K562 (cell line): ENCODE results near the gene BTN3A1. TPM values are rescaled to one million over a fixed set of nuclear protein-coding genes. Genes with fewer than 3 reads are reported as not detected.

ENCODE experiments used
- ATAC-seq: fragments of 200-7000 bp; cut with Tn5 transposase; 3 replicates; pipeline ENCODE4 v1.9.1; 2020; ENCODE audit warnings: moderate library complexity
- BruUV-seq: library from RNA; stranded (reverse); fragments of 400-500 nt; replicated peaks from 2 replicates; lab custom pipeline; 2021; lab: Mats Ljungman, UMichigan
- CTCF ChIA-PET: fragments of 300-600 bp; formaldehyde crosslinking; extraction: SDS; loops from one replicate; lab custom pipeline; 2021; ENCODE audit warnings: low intra/inter-chr PET ratio; lab: Yijun Ruan, JAX
- POLR2A ChIA-PET: fragments of 300-600, 350-650 bp; sonication (Branson Sonifier 250); formaldehyde crosslinking; extraction: SDS; loops from one replicate; lab custom pipeline; 2021; ENCODE audit warnings: antibody characterized with exemption, inconsistent platforms; lab: Yijun Ruan, JAX
- DNase-seq, 4 experiments: peaks; one replicate each; pipeline versions ENCODE4 v3.0.0 to v3.0.0-alpha.2; 2011 to 2018; ENCODE audit warnings: low spot score in 3 of 4, mixed read lengths in 3 of 4; ENCODE audit errors: extremely low read depth in 1 of 4
- FAIRE-seq: peaks from 2 replicates; lab custom pipeline; 2011; peaks lifted over from hg19 to GRCh38; lab: Jason Lieb, UNC
- H2AFZ ChIP-seq: 2 replicates; pipeline ENCODE4 v1.6.0; 2011; ENCODE audit warnings: low read depth, low read length, control low read depth, inconsistent platforms
- H3K27ac ChIP-seq: fragments of 200-600 bp; 3 replicates; pipeline ENCODE4 v1.8.0; 2011; ENCODE audit warnings: low read depth, mild to moderate bottlenecking, control low read depth, inconsistent platforms, low read length, moderate library complexity, mixed read lengths; ENCODE audit errors: extremely low read depth
- H3K27me3 ChIP-seq, 2 experiments: fragments of 300-600 bp in 1 of 2; 2 replicates in 1 of 2; 3 replicates in 1 of 2; pipeline versions ENCODE4 v1.6.0 to v1.8.0; 2011; ENCODE audit warnings: inconsistent platforms in 2 of 2, low read length in 2 of 2, mild to moderate bottlenecking in 1 of 2, mixed read lengths in 1 of 2, moderate library complexity in 1 of 2; ENCODE audit not compliant: control insufficient read depth in 2 of 2, insufficient read depth in 2 of 2
- H3K36me3 ChIP-seq: fragments of 300-600 bp; 3 replicates; pipeline ENCODE4 v1.8.0; 2011; ENCODE audit warnings: mild to moderate bottlenecking, low read length, inconsistent platforms; ENCODE audit not compliant: control insufficient read depth, insufficient read depth
- H3K4me1 ChIP-seq, 2 experiments: fragments of 200-600 bp in 1 of 2; replicated peaks in 1 of 2; 2 replicates in 1 of 2; 3 replicates in 1 of 2; pipeline versions ENCODE4 v1.5.1 to v1.8.0; 2011; ENCODE audit warnings: inconsistent platforms in 2 of 2, low read length in 2 of 2, mild to moderate bottlenecking in 1 of 2, mixed read lengths in 1 of 2, moderate library complexity in 1 of 2; ENCODE audit not compliant: control insufficient read depth in 2 of 2, insufficient read depth in 2 of 2
- H3K4me2 ChIP-seq: 2 replicates; pipeline ENCODE4 v1.6.1; 2011; ENCODE audit warnings: low read length, control low read depth, inconsistent platforms, mixed read lengths; ENCODE audit not compliant: insufficient read depth
- H3K4me3 ChIP-seq: fragments of 200-600 bp; sonication (generic), shearing (Covaris generic); 2 replicates; pipeline ENCODE4 v1.5.1; 2016; ENCODE audit warnings: control low read depth, inconsistent platforms
- H3K79me2 ChIP-seq: fragments of 200-600 bp; 3 replicates; pipeline ENCODE4 v1.8.0; 2011; ENCODE audit warnings: low read length, inconsistent platforms; ENCODE audit not compliant: control insufficient read depth, insufficient read depth
- H3K9ac ChIP-seq, 2 experiments: 2 replicates each; pipeline versions ENCODE4 v1.6.0 to v1.6.1; 2011; ENCODE audit warnings: low read depth in 2 of 2, low read length in 2 of 2, control low read depth in 1 of 2, inconsistent platforms in 1 of 2, mild to moderate bottlenecking in 1 of 2, mixed read lengths in 1 of 2; ENCODE audit not compliant: insufficient read depth in 1 of 2
- H3K9me1 ChIP-seq: one replicate; pipeline ENCODE4 v1.6.0; 2011; ENCODE audit warnings: inconsistent platforms, mild to moderate bottlenecking, low read length, moderate library complexity; ENCODE audit not compliant: control insufficient read depth, insufficient read depth
- H3K9me3 ChIP-seq: replicated peaks from 2 replicates; pipeline ENCODE4 v1.5.1; 2011; ENCODE audit warnings: low read depth, low read length, inconsistent platforms; ENCODE audit not compliant: control insufficient read depth, insufficient read depth
- H4K20me1 ChIP-seq: replicated peaks from 2 replicates; pipeline ENCODE4 v1.6.1; 2011; ENCODE audit warnings: low read length, inconsistent platforms, mixed read lengths; ENCODE audit not compliant: control insufficient read depth, insufficient read depth
- ATF4 ChIP-seq: fragments of 450-650 bp; formaldehyde crosslinking; IDR thresholded peaks from 2 replicates; pipeline ENCODE4 v1.4.0; 2022; ENCODE audit warnings: mild to moderate bottlenecking, moderate library complexity
- C11orf30 ChIP-seq: fragments of 450-650 bp; IDR thresholded peaks from 2 replicates; pipeline ENCODE4 v1.6.1; 2016; ENCODE audit warnings: low read depth, mild to moderate bottlenecking
- HDAC2 ChIP-seq: fragments of 450-650 bp; IDR thresholded peaks from 2 replicates; pipeline ENCODE4 v1.6.1; 2016; ENCODE audit warnings: mild to moderate bottlenecking
- MAFF ChIP-seq: IDR thresholded peaks from 2 replicates; pipeline ENCODE4 v1.6.1; 2012; ENCODE audit warnings: low read length, improper control_type of control experiment
- MAFG ChIP-seq: fragments of 450-650 bp; conservative IDR thresholded peaks from 2 replicates; pipeline ENCODE4 v1.6.1; 2016; ENCODE audit warnings: missing genetic modification characterization, missing compliant biosample characterization
- MYBL2 ChIP-seq, 2 experiments: fragments of 450-650 bp in 1 of 2; sonication (generic) in 1 of 2; formaldehyde crosslinking in 1 of 2; IDR thresholded peaks; 2 replicates each; pipeline versions ENCODE4 v1.6.1 to v1.8.1; 2017 to 2022; ENCODE audit warnings: borderline replicate concordance in 1 of 2, inconsistent platforms in 1 of 2, low read depth in 1 of 2, mild to moderate bottlenecking in 1 of 2, missing genetic modification reagents in 1 of 2, moderate library complexity in 1 of 2
- NR2F6 ChIP-seq: fragments of 450-650 bp; formaldehyde crosslinking; IDR thresholded peaks from 2 replicates; pipeline ENCODE4 v1.4.0; 2020; ENCODE audit warnings: mild to moderate bottlenecking
- PCBP2 ChIP-seq: fragments of 200-400 bp; formaldehyde crosslinking; IDR thresholded peaks from 2 replicates; pipeline ENCODE4 v1.6.1; 2018; ENCODE audit warnings: low read length, low read depth, mild to moderate bottlenecking, moderate library complexity; ENCODE audit not compliant: poor library complexity, severe bottlenecking
- RAD51 ChIP-seq: fragments of 450-650 bp; IDR thresholded peaks from 2 replicates; pipeline ENCODE4 v1.7.1; 2016; ENCODE audit warnings: low read depth, mild to moderate bottlenecking, borderline replicate concordance
- RB1 ChIP-seq: fragments of 450-650 bp; IDR thresholded peaks from 2 replicates; pipeline ENCODE4 v1.6.1; 2017; ENCODE audit warnings: low read depth, mild to moderate bottlenecking
- RFX7 ChIP-seq: fragments of 250-450 bp; sonication (Bioruptor Pico); IDR thresholded peaks from 2 replicates; pipeline ENCODE4 v1.5.1; 2021; ENCODE audit warnings: mild to moderate bottlenecking
- SREBF1 ChIP-seq: fragments of 150-350 bp; IDR thresholded peaks from 2 replicates; pipeline ENCODE4 v1.6.1; 2014; ENCODE audit warnings: antibody characterized with exemption, low read depth, low read length, borderline replicate concordance
- U2AF1 ChIP-seq: fragments of 200-400 bp; formaldehyde crosslinking; optimal IDR thresholded peaks from 2 replicates; pipeline ENCODE3; 2017; ENCODE audit warnings: mild to moderate bottlenecking, low read depth, low read length, moderate library complexity
- ZNF316 ChIP-seq: fragments of 450-650 bp; IDR thresholded peaks from 2 replicates; pipeline ENCODE4 v1.6.1; 2016
- WGBS: fragments of 100-300 bp; shearing (Covaris generic); methylation state at CpG from one replicate; pipeline ENCODE4 v1.1.6; 2016; ENCODE audit warnings: low coverage, mixed read lengths; ENCODE audit not compliant: insufficient coverage; ENCODE audit errors: missing lambda C conversion rate; 5-methylcytosine and 5-hydroxymethylcytosine counted together
- in situ Hi-C: fragments of 300-500 bp; cut with MboI; formaldehyde crosslinking; loops from 4 replicates; pipeline ENCODE4 v1.15.0; 2018; ENCODE audit warnings: inconsistent platforms, mixed read lengths
- intact Hi-C: fragments of 100-400 bp; cut with micrococcal nuclease; formaldehyde crosslinking; loops from 2 replicates; pipeline ENCODE4 v1.14.2; 2022
- polyA plus RNA-seq, 8 experiments: library from polyadenylated mRNA; depleted of rRNA in 4 of 8; stranded (reverse) in 5 of 8; unstranded in 3 of 8; fragments of >200 nt; fragmentation: Nextera tagmentation in 2 of 8; fragmentation: Illumina TruSeq in 1 of 8; extraction: Ambion mirVana in 2 of 8; extraction: Trizol in 1 of 8; gene quantifications; 2 replicates each; pipeline versions ENCODE4 v1.2.1 to v1.2.3, GENCODE V29; 2011 to 2014; ENCODE audit warnings: inconsistent platforms in 1 of 8, missing spikeins in 1 of 8
- total RNA-seq, 7 experiments: library from RNA; depleted of rRNA in 6 of 7; stranded (reverse); fragments of >200 nt in 6 of 7; fragmentation: Illumina TruSeq in 2 of 7; extraction: Trizol in 2 of 7; gene quantifications; 2 replicates each; pipeline versions ENCODE4 v1.2.1 to v1.2.3, GENCODE V29; 2011 to 2021; ENCODE audit warnings: low replicate concordance in 1 of 7

The BTN3A1 gene
- total and polyA plus RNA-seq, 9 of the 15 experiments (the other 6 are each of a cell fraction or from before 2014, with no cell fraction given) = 0.84 to 8.5 (median 3.9) TPM

- no peaks in the 10 kb centered on the region for H4K20me1 ChIP-seq
- H3K79me2 ChIP-seq = no peaks in the 10 kb centered on the region
- no peak overlapping the region for H3K4me2 ChIP-seq
- H3K27ac ChIP-seq = no peak overlapping the region
- no peak for DNase-seq
- no TSS peak for BruUV-seq
- H3K4me1 ChIP-seq = peaks cover 0 to 5% of the 10 kb centered on the region in 2 experiments; a peak in 2 of 5 replicates
- no peak overlapping the region for H3K9ac ChIP-seq
- intact Hi-C loops (no loop called here), in situ Hi-C loops (no loop called here)
- TF ChIP-seq NR2F6 (CRISPR knock-in tag) (0 out of 2 replicates have a peak, but pooled peaks have one; percentile 15), C11orf30 (peak; percentile 66), RFX7 (CRISPR knock-in tag) (no peak), MAFG (tag) (peak; percentile 37; the same call in 1 of the 2 replicates), ZNF316 (peak; percentile 84), MAFF (0 out of 2 replicates have a peak, but pooled peaks have one; percentile 43)
- H3K4me3 ChIP-seq = no peak overlapping the region
- no peaks in the 10 kb centered on the region for H3K9me3 ChIP-seq
- 57% methylated on average over 1 of the region's 1 CpG for WGBS
- no peak for FAIRE-seq
- H3K36me3 ChIP-seq = no peaks in the 10 kb centered on the region
- POLR2A ChIA-PET = interaction anchor here (1.1 kb wide), 1 partner anchor 21 kb away, joined by 3 read pairs; no protein-coding TSS in a partner anchor
- CTCF ChIA-PET = no interaction called here
- no peak for ATAC-seq
- no peaks in the 10 kb centered on the region for H3K9me1 ChIP-seq
- H2AFZ ChIP-seq = no peak overlapping the region
- H3K27me3 ChIP-seq = no peaks in the 10 kb centered on the region
Measured at GRCh38 chr6:26415036-26415614, 13.1 kb downstream of the BTN3A1 start.

- TF ChIP-seq PCBP2 = no peak
- no peak for TF ChIP-seq ATF4
- TF ChIP-seq HDAC2 = no peak
- TF ChIP-seq MYBL2 (IDR thresholded peaks at IDR 0.05; ENCODE audit: low read depth) = no peak
- no peak for TF ChIP-seq MYBL2 (CRISPR knock-in tag; IDR thresholded peaks at IDR 0.05; ENCODE audit: borderline replicate concordance)
- TF ChIP-seq SREBF1 = no peak
- TF ChIP-seq RB1 = no peak
- TF ChIP-seq U2AF1 = no peak
- no peak for TF ChIP-seq C11orf30
- TF ChIP-seq RAD51 = no peak
- POLR2A ChIA-PET = no interaction called here
- Histone ChIP-seq H3K27me3 (no peaks in the 10 kb centered on the region), H4K20me1 (no peaks in the 10 kb centered on the region), H3K4me2 (no peak overlapping the region), H3K9ac (no peak overlapping the region), H3K4me3 (no peak overlapping the region), H3K27ac (no peak overlapping the region), H3K9me3 (no peaks in the 10 kb centered on the region), H3K36me3 (no peaks in the 10 kb centered on the region), H2AFZ (no peak overlapping the region), H3K4me1 (peaks cover 2 to 9% of the 10 kb centered on the region in 2 experiments; a peak in 3 of 5 replicates), H3K79me2 (no peaks in the 10 kb centered on the region), H3K9me1 (no peaks in the 10 kb centered on the region)
- no TSS peak for BruUV-seq
- ATAC-seq (no peak), DNase-seq (no peak), FAIRE-seq (no peak)
- 7% methylated on average over 2 of the region's 2 CpGs for WGBS
- CTCF ChIA-PET = no interaction called here
- in situ Hi-C loops (no loop called here), intact Hi-C loops (no loop called here)
Measured at GRCh38 chr6:26415791-26416190, 13.7 kb downstream of the BTN3A1 start.
